ENCODE measurements around the gene B3GALT6.

- TF ChIP-seq CREB1 (IDR thresholded peaks at IDR 0.05; ENCODE audit: low read depth) (no peak), ZBTB7A (IDR thresholded peaks at IDR 0.05; ENCODE audit: low read depth) (no peak), EP300 (IDR thresholded peaks at IDR 0.05; ENCODE audit: borderline replicate concordance) (no peak), USF1 (IDR thresholded peaks at IDR 0.05) (no peak), REST (IDR thresholded peaks at IDR 0.05; ENCODE audit: low read depth) (no peak), MAX (IDR thresholded peaks at IDR 0.05) (no peak), CEBPB (IDR thresholded peaks at IDR 0.05) (no peak), TEAD4 (IDR thresholded peaks at IDR 0.05) (no peak), RAD21 (IDR thresholded peaks at IDR 0.05; ENCODE audit: low read depth) (no peak), YY1 (IDR thresholded peaks at IDR 0.05; ENCODE audit: low read depth) (no peak), TAF1 (IDR thresholded peaks at IDR 0.05; ENCODE audit: low read depth) (no peak), NFIC (IDR thresholded peaks at IDR 0.05) (no peak)
These were observed 3.3 kb upstream of the B3GALT6 start for GRCh38 chr1:1228596-1229321.
